ENCODE data around the gene P2RX1.

P2RX1 gene

DNA sequence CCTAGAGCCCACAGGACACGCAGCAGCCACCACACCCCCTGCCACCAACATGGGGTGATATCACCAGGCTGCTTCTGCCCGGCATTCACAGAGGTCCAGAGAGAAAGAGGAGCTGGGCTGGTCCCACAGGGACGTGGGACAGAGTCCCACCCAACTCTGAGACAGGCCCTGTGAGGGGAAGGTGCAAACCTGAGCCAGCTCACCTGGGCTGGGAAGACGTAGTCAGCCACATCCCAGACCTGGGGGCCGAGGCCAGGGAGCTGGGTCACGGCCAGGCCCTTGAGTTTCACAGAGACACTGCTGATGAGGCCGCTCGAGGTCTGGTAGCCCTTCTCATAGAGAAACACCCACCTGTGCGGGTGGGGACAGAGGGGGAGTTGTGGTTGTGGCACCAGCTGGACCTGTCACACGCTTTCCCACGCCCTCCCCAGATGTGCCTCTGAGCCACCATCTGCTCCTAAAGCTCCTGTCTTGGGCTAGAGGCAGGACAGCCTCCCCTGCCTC lies 11.2 kb downstream of the P2RX1 start:
- no peak for DNase-seq (ENCODE audit: low read depth)

DNA sequence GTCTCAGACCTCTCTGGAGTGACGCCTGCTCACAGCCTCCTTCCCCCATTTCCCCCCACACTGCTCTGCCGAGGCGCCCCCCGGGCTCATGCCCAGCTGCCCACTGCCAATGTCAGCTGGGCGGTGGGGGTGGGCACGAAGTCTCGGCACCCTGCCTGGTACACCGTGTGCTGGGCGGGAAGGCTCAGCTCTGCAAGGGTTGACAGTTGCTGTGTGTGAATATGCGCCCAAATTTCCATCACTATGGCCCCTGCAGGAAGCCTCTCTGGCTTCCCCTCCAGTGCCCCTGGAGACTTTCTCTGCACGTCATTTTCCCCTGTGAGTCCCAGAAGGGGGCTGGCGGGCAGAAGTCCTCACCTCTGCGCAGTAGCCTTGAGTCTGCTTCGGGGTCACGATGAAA lies 11.8 kb downstream of the P2RX1 start:
- DNase-seq (ENCODE audit: low read depth) = no peak

DNA sequence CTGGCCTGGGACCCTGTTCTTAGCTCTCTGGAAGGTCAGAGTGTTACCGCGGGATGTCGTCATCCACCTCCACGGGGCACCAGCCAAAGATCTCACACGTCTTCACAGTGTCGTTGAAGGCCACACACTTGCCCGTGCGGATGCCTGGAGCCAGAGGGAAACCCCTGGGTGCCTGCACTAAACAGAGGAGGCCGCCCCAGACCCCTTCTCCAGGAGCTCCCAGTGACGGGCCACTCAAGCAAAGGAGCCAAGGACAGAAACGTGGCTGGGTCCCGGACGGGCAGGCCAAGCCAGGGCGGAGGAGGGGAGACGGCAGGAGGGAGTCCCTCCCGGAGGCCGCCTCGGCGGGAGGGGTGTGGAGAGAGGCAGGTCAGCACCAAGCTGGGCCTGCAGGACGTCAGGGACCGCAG lies 12.4 kb downstream of the P2RX1 start:
- DNase-seq (ENCODE audit: low read depth) = no peak

DNA sequence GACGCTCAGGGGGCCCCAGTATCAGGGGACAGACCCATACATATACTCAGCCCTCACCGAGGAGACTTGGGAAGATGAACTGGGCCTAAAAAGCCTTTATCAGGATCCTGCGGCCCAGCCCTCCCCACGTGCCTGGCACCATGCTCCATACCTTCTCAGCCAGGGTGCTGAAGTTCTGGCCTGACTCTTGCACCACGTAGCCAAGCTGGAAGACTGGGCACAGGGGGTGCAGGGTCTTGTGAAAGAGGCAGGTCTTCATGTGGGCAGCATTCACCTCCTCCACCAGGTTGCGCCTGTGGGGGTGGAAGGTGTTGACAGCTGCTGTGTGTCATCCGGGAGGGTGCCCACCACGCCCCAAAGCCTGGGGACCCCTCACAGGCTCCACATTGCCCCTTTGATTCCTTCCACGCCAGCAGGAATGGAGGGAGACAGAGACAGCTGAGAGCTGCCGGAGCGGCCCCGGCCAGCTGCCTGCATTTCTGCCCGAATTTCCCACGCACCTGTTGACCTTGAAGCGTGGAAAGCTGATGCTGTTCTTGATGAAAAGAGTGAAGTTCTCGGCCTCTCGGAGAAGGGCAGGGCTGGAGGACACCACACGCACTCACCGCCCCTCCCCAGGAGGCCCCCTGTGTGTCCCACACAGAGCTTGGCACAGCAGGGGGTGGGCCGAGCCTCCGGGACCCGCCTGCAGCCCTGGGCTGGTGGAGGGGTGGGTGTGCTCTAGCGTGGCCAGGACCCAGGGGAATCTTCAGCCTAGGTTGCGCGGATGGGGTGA lies 13.0 kb downstream of the P2RX1 start:
- DNase-seq (ENCODE audit: low read depth) = no peak

DNA sequence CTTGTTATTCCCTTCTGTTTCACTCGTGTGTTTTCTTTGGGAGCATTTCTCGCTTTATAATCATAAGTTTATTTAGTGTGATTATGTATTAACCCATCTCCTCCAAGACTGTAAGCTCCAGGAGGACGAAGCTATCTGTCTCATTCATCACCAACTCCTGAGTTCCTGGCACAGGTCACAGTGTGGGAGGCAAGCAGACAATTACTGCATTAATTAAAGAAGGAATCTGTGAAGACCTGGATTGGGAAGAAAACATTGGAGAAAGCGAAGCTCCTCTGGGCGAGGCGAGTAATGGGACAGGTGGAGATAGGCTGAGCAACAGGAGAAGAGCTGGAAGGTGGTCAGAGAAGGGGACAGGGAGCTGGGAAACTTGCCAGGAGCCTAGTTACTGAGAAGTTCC lies 15.6 kb downstream of the P2RX1 start:
- no peak for DNase-seq (ENCODE audit: low read depth)

DNA sequence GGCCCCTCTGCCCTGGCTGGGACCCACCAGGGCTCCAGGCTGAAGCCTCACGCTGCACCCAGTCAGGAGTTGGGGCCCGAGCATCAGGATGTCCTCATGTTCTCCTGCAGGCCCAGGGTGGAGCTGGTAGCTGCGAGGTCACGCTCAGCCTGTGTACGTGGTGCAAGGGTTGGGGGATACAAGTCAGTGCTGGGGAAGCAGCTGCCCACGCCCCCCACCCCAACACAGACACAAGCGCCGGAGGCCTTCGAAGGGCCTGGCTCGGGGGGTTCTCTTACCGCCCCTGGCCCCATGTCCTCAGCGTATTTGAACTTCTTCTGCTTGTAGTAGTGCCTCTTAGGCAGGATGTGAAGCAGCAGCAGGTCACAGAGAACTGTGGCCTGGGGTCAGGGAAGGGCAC lies 18.5 kb downstream of the P2RX1 start:
- DNase-seq (ENCODE audit: low read depth) = no peak

DNA sequence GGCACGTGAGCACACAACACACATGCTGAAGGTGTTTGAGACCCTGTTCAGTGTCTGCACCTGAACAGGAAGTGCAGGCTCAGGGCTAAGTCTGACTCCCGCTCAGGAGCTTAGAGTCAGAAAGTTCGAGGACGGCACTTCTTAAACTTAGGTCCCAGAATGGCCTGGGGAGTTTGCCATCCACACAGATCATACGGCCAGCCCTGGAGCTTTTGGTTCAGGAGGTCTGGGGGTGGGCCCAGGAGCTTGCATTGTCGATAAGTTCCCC lies 19.4 kb downstream of the P2RX1 start:
- no peak for DNase-seq (ENCODE audit: low read depth)

DNA sequence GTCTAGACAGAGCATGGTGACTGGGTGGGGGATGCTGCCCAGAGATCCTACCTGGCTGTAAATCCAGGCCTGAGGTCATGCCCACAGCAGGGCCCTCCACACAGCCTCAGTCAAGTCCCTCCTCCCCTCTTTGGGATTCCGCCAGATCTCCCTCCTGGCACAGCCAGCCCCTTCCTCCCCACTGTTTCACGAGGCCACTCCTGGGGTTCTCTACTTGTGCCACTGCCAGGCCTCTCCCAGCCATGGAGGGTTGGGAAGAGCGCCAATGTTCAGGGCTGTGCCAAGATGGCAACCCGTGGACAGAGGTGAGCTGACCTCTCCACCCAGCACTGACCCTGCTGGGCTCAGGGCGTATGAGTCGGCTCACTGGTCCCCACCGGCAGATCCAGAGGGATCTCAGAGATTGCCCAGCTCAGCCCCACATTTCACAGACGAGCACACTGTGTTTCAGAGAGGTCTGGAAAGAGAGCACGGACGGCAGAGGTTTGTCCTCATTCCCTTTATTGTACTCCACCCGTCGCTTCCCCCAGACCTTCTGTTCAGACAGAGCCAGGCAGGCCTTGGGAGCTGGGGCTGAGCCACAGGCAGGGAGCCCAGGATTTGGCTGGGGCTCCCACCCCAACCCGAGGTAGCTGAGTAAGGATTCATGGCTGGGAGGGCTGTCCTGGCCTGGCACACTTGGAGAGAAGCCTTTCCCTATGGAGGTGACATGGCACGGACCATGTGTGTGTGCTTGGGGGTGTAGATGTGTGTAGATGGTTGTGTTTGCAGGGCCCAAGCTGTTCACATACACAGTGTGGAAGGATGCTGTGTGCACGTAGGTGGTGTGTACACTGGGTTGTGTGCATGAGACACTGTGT lies 19.9 kb downstream of the P2RX1 start:
- DNase-seq (ENCODE audit: low read depth) = no peak

DNA sequence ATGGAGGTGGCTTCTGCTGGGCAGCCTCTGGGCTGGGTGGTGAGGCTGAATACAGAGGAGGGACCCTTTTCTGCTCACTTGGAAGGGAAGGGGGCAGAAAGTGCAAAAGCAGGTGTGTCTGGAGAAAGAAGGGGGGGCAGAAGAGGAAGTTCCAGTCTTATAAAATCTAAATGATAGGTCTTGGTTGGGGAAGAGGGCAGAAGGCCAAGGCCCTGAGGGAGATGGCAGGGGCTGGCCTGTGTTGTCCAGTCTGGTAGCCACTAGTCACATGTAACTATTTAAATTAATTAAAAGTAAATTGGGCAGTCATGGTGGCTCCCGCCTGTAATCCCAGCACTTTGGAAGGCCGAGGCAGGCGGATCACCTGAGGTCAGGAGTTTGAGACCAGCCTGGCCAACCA lies 20.9 kb downstream of the P2RX1 start:
- no peak for DNase-seq (ENCODE audit: low read depth)

DNA sequence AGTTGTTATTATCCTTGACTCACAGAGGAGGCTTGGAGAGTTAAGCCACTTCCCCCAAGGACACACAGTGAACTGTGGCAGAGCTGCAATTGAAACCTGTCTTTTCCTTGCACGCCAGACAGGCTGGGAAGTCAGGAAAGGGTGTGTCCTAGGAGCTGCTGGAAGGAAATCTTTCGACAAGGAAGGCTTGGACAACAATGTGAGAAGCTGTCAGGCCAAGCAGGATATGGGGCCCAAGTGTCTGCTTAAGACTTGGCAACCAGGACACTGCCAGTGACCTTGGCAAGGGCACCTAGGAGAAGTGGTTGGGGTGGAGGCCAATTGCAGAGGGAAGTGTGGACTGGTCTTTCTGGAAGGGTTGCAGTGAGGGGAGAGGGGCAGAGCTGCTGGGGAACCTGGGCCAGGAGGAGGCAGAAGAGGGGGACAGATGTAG lies 21.3 kb downstream of the P2RX1 start:
- DNase-seq (ENCODE audit: low read depth) = no peak

DNA sequence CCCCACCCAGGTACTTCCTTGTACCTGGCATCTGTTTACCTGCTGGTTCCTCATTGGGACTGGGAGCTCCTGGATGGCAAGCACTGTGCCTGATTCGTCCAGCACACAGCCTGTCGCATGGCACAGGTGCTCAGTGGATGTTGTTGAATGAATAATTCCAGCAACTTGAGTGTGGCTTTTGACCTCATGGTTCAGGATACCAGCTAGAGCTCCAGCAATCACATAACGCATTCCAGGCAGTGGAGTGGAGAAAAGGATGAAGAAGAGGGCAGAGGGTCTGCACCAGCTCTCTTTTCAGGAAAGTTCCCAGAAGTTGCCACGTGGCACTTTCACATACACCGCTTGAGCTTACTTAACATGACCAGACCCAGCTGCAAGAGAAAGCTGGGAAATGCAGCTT lies 22.1 kb downstream of the P2RX1 start:
- no peak for DNase-seq (ENCODE audit: low read depth)

DNA sequence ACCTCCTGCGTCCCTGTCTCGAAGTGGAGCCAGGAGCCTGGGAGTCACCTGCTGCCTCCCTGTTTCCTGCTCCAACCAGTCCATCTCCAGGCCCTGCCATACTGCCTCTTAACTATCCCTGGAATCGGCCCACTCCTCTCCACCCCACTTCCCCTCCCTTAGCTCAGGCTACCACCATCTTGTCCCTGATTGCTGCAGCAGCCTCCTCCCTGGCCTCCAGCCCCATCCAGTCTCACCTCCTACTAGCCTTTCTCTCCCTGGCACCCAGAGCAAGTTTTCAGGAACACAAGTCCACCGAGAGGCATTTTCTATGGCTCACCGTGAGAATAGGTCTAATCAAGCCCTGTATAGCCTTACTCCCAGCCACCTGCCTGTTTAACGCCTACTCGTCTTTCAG lies 22.5 kb downstream of the P2RX1 start:
- no peak for DNase-seq (ENCODE audit: low read depth)

DNA sequence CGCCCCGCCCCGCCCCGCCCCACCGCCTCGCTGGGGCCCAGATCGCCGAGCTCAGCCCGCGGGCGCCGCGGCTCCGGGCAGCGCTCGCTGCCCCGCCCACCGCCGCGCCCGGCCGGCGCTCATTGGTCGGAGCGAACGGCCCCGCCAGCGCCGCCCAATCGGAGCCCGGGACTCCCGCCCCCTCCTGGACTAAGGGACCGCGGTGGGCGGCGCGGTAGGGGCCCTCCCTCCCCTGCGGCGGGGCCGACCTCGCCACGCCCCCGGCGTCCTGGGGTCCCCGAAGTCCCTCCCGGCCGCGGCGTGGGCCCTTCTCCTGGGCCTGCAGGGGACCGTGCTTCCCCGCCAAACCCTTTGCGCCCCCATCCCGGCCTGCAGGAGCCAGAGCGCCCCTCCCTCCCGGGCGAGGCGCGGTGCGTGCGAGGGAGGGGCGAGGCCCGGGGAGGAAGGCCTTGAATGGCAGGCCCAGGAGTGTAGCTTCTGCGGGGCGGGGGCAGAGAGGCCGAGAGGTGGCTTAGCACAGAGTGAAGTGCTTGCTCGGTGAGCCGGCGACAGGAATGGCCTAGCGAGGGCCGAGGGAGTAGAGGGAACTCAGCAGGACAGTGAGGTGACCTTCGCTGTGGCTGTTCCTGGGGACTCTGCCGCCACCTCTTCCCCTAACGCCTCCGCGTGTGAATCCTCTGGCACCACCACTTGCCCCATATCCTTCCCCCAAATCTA lies 23.1 kb downstream of the P2RX1 start, which contains the start of gene CAMKK1:
Gene CAMKK1 (minus strand): TSS at position 51 of the 717 bp plus-strand sequence. CDS start 7,366 bp downstream, outside the sequence.
- peak; percentile 67 for DNase-seq (ENCODE audit: low read depth)

DNA sequence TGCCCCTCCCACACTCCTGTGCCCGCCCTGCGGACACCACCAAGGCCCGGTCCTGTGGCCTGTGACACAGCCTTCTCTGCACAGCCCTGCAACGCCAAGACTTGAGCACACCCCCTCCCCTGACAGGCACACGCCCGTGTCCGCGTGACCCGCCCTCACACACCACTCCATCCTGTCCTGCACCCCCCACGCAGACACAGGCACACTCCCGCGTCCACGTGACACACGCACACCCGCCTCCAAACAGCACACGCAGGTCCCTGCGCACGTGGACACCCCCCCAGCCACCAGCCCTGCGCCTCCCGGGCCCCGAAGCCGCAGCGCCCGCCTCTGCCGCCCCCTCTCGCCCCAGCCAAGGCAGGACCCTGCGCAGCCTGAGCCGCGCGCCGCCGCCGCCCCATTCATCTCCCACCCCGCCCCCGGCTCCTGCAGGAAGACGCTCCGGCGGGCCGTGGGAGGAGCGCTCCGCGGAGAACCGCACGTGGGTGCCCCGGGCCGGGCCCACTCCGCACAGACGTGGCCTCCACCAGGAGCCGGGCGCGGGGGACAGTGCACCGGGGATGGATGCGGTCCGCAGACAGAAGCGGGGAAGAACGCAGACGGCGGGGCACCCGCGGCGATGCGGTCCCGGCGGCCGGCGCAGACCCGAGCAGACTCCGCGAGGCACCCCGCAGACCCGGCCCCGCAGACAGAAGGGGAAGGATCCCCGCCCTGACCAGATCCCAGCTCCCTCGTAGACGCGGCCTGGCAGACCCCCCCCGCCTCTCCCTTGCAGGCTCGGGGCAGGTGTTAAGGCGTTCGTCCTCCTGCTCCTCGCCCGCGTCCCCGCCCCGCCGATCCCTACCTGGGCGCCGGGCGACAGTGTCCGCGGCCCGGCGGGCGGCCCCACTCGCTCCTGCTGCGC lies 23.9 kb downstream of the P2RX1 start:
- DNase-seq (ENCODE audit: low read depth) = peak; percentile 65

DNA sequence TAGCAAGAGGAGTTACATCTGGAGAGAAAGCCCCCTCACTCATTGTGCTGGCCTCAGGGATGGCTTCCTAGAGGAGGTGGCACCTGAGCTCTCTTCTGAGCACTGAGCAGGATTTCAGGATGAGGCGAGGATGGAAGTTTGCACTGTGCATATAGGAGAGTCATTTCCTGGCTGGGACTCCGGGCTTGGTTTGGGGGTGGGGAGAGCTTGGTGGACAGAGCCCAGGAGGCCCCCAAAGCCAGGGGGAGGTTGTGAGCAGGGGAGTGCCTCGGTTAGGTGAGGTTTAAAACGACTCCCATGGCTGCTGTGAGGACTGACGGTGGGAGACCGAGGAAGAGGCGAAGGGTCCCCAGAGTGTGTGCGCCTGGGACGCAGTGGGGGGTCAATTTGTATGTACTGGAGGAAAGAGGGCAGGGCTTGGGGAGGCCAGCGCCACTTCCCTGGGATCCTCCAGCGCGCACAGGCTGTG lies 24.6 kb downstream of the P2RX1 start:
- DNase-seq (ENCODE audit: low read depth) = no peak

DNA sequence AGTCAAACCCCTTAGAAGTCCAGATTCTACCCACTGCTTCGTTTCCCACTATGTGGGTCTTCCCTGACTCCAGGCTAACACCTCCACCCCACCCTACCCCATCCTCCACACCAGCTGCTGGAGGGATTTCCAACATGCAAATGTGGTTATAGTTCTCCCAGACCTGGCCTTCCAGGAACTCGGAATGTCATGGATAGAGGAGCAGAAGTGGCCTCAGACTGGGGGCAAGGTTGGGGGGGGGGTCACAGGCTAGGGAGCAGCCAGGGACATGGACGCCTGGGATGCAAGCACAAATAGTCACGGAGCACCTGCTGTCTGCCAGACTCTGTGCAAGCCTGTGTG lies 25.4 kb downstream of the P2RX1 start:
- DNase-seq (ENCODE audit: low read depth) = no peak

DNA sequence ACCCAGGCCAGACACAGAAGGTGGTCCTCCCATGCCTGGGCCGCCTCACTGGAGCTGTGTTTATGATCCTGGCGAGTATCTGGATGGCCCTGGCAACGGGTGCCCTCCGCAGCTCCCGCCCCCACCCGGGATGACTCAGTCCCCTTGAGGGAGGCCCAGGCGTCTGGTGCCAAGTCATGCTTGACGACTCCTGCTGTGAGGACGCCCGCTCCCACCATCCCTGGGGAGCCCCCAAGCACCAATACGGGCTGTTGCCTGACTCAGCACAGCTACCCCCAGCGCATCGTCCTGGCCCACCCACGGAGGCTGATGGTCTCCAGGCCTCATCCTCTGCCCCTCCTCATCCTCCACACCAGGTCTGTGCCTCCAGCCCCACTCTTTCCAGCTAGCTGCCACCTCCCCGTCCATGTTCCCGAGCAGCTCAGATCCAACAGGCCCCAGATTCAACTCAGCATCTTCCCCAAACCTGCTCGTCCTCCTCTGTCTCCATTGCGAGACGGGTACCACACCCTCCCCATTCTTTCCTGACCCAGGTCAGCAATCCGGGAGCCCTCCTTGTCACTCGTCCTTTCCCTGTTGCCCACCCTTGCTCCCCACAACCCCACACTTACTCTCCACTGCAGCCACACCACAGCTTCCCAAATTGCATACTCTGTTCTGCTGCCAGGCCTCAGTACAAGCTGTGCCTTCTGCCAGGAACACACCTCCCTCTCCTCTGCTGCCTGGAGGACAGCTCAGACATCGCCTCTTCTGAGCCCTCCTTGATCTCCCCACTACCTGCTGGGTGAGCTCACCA lies 26.0 kb downstream of the P2RX1 start:
- no peak for DNase-seq (ENCODE audit: low read depth)

DNA sequence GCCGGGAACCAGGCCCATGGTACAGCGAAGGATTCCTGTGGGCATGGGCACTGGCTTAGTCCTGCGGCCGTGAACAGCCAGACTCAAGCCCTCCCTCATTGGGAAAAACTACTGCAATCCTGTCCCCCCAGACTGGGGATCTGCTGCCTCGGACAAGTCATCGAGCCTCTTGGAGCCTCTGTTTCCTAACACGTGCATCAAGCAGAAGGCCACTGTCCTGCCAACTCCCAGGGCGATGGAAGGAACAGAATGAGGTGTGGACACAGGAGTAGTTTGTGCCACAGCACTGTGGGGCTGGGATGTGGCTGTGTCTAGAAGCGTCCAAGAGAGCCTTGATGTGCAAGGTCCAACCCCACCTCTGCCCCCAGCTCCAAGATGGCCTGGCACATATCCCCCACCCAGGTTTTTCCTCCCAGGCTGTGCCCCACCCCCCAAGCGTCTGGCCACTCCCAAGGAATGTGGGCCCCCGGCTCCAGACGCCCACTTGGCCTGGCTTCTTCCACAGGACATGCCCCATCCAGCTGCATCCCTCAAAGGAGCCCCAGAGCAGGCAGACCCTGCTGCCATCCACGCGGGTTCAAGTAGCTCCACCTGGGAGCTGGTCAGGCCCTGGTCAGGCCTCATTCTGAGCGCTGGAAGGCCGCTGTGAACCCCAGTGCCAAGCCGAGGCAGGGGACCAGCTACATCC lies 26.8 kb downstream of the P2RX1 start:
- DNase-seq (ENCODE audit: low read depth) = no peak

DNA sequence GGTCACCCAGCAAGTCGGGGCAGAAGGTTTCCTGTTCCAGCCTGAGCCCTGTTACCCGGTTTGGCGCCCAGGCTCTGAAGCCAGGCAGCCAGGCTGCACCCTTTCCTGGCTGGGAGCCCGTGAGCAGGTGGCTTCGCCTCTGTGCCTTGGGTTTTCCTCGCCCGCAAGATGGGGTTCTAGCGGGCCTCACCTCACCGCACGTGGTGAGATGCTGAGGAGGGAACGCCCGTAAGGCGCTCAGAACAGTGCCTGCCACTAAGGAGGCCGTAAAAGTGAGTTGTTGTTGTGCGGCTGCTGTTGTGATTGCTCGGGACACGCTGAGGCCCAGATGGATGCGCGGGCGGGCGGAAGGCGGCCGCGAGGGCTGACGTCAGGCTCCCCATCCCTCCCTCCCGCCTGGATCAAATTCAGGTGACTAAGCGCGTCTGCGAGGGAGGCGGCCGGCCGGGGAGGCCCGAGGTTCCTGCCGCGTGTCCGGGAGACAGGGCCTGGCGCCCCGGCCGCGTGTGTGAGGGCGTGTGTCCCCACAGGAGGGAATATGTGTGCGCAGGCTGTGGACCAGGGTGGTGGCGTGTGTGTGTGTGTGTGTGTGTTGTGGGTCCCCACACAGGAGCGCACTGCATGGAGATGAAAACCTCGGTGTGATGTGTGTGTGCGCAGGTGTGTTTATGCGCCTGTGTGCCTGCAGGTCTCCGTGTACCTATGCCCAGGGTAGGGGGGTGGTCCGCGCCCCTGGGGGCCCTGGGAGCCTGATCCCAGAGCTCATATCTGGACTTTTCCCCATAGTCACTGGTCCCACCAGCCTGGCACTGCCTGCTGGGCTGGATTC lies 27.7 kb downstream of the P2RX1 start:
- no peak for DNase-seq (ENCODE audit: low read depth)
